HPDE6-E6E7 (cell line): Measurements from ENCODE around the gene CASP10.
"Not testable (repeated sequence)": the region's sequence is repeated elsewhere in the genome, so short reads cannot be mapped to it uniquely, and the experiment has no call there.

Source experiments
- DNase-seq: peaks from one replicate; pipeline ENCODE4 v3.0.0; 2011; ENCODE audit warnings: missing footprints; ENCODE audit errors: extremely low spot score

The CASP10 gene

GRCh38 chr2:201182650-201183364 is at the start of gene CASP10:
Gene CASP10 (plus strand): TSS chr2:201183141. CDS start chr2:201185778, 2,637 bp downstream.
- DNase-seq = peak; percentile 86

- DNase-seq = no peak
These were observed 47.6 kb upstream of the CASP10 start for GRCh38 chr2:201135386-201135785.

GRCh38 chr2:201136889-201137321 is 46.0 kb upstream of the CASP10 start:
- DNase-seq = no peak

DNA sequence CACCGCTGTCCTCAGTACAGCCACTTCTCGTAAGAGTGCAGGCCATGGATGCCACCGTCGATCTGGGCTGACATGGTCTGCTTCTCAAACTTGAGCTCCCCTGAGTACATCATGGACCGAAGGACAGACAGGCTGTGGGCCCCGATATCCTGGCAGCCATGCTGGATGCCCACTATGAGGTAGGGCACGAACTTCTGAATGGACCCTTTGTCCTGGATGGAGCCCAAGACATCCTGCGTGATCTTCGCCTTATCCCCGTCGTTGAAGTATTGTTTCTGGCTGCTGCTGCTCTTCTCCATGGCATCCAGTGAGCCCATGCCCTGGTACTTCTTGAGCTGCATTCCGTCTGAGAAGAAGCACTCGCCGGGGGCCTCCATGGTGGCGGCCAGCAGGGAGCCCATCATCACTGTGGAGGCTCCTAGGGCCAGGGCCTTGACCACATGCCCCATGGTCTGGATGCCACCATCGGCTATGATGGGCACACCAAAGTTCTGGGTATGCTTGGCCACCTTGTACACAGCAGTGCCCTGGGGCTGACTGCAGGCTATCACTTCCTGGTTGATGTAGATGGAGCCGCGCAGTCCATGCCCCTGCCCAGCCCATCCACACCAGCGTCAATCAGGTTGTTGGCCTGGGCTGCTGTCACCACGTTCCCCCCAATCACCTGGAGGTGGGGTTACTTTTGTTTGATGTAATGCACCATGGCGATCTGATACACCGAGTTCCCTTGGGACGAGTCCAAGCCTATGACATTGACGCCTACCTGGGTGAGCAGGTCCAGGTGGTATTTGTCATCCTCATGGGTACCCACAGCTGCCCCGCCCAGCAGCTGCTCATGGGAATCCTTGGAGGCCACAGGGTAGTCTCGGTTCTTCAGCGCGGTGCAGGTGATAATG is 45.2 kb upstream of the CASP10 start:
- DNase-seq = no peak

DNA sequence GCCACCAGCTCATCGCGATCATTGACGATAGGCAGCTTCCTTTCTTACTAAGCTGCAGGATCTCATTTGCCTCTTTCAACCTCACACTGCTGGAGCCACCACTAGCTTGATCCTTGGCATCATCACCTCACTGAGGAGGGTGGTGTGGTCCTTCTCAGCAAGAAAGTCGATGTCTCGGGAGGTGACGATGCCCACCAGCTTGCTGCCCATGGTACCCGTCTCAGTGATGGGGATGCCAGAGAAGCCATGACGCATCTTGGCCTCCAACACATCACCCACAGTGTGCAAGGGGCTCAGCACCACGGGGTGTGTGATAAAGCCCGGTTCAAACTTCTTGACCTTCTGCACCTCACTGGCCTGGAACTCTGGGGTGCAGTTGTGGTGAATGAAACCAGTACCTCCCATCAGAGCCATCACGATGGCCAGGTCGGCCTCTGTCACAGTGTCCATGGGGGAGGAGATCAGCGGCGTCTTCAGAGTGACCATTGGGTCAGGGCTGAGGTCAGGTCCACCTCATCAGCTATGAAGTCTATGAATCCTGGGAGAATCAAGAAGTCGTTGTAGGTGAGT is 44.5 kb upstream of the CASP10 start:
- no peak for DNase-seq

DNA sequence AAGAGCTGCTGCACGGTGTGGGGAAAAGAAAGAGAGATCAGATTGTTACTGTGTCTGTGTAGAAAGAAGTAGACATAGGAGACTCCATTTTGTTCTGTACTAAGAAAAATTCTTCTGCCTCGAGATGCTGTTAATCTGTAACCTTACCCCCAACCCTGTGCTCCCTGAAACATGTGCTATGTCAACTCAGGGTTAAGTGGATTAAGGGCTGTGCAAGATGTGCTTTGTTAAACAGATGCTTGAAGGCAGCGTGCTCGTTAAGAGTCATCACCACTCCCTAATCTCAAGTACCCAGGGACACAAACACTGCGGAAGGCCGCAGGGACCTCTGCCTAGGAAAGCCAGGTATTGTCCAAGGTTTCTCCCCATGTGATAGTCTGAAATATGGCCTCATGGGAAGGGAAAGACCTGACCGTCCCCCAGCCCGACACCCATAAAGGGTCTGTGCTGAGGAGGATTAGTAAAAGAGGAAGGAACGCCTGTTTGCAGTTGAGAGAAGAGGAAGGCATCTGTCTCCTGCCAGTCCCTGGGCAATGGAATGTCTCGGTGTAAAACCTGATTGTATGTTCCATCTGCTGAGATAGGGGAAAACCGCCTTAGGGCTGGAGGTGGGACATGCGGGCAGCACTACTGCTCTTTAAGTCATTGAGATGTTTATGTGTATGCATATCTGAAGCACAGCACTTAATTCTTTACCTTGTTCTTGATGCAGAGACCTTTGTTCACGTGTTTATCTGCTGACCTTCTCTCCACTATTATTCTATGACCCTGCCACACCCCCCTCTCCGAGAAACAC is 43.8 kb upstream of the CASP10 start:
- not testable (repeated sequence) for DNase-seq

- no peak for DNase-seq
These were observed 42.9 kb upstream of the CASP10 start for GRCh38 chr2:201139836-201140604.

DNA sequence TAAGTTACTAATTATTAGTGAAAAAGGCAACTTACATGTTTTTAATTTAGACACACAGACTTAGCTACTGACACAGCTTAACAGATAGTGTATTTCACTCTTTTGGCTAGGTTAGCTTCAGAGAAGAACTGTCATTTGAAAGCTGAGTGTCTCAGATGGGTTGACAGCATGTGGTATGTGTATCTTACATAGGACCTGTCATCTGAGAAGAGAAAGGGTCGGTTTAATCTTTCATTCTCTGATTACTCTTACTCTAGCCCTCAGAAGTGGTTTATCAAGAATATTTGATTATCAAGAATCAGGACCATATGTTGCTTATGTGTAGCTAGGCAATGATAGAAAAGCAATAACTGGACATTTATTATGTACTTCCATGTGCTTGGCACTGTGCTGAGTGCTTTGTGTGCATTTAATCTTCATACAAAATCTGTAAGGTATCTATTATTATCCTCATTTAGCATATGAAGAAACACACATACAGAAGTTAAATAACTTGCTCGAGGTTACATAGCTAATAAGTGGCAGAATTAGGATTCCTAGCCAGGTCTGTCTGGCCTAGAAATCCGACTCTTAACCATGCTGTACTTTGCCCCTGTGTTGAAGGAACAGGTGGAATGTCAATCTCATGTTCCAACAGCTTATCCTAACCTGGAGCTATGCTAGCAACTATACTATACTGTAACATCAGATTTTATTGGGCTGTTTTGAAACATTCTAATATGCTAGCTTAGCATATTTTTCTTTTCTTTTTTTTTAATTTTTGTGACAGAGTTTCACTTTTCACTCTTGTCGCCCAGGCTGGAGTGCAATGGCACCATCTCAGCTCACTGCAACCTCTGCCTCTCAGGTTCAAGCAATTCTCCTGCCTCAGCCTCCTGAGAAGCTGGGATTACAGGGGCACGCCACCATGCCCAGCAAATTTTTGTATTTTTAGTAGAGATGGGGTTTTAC is 38.6 kb upstream of the CASP10 start:
- DNase-seq = no peak

DNA sequence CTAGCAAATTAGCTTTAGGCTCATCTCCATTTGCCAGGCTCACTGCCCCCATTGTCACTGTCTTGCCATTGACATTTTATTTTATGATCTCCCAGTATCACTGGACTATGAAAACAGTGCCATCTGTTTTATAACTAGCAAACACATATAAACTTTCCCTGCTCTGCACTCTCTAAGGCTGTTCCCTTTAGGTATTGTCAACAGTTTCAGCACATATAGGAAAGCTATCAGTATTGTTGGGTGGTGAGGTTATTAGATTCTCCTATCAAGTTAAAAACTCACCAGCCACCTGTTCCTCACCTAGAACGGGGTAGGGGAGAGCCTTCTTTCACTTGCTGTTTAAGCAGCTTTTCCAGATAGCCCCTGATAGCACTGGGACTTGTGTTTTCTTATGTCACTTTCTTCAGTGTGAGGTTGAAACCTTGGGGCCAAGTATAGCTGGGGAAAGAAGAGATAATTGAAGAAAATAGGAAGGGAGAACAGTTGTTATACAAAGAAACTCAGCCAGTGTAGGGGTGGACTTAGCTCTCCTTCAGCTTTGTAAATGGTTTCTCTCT is 34.4 kb upstream of the CASP10 start:
- DNase-seq = no peak

DNA sequence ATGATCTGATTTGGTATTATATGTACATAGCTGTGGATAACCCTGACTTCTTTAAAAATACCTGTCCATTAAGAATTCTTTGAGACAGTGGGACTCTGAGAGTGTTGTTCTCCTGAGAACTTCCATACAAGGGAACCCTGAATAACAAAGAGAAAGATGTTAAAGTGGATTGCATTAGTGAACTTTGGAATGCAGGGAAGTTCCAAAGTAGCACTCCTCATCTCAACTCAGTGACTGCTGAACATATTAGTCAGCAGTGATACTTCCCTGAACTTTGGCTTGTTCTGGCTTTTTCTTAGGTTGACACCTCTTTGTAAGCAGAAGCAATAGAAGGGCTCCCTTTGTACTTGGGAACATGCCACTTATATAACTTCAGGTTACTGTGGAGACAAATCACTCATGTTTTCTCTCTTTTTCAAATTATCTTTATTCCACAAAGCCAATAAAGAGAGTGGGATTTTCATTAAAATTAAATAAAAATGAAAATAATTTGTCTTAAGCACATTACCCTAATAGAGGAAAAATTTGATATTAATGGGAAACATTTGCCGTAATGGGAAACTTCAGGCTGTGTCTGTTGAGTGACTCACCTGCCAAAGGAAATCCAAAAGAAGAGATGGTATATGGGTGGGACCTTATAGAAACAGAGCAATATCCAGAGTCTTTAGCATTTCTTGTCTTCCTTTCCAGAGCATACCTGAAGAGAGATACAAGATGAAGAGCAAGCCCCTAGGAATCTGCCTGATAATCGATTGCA is 33.7 kb upstream of the CASP10 start:
- DNase-seq = peak; percentile 78

DNA sequence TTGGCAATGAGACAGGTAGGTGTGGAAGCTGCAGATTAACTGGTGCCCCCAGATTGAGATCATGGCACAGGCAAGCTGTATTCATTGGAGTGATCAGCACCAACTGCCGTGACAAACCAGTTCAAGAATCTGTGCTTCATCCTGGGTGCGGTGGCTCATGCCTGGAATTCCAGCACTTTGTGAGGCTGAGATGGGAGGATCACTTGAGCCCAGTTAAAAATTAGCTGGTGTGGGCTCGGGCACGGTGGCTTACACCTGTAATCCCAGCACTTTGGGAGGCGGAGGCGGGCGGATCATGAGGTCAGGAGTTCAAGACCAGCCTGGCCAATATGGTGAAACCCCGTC is 33.1 kb upstream of the CASP10 start:
- DNase-seq = not testable (repeated sequence)

DNA sequence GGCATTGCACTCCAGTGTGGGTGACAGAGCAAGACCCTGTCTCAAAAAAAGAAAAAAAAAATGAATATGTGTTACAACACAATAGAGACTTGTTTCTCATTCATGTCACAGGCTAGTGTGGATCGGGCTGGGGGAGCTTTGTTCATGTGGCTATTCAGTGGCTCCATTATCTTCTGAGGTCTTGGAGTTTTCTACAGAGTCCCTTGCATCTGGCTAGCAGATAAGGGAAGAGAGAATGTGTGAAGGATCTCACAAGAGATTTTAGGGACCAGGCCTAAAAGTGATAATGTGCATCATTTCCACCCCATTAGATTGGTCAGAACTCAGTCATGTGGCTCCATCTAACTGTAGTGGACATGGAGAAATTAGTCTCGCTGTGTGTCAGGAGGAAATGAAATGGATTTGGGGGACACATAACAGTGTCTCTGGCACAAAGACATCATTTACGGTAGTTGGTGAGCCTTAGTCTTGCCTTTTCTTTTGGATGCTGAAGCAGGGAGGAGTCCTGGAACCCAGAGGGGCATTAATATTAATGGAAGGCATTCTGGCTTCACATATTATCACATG is 32.4 kb upstream of the CASP10 start:
- no peak for DNase-seq

GRCh38 chr2:201151127-201151981 is 31.6 kb upstream of the CASP10 start:
- no peak for DNase-seq

DNA sequence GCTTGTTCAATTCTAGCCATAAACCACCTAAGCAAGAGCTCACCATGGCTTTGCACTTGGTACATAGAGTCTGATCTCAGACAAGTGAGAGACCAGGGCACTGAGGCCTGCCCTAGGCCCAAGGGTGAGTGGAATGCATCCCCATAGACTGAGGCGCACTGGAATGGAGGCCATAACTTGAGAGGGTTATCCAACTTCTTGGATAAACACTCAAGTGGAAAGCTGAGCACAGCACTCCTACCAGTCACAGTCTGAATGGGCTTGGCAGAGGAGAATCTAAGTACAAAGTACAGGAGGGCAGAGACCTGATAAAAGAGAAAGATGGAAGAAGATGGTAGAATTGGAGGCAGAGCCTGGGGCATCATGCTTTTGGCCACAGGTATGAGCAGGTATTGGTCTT is 30.4 kb upstream of the CASP10 start:
- DNase-seq = no peak

- no peak for DNase-seq
These were observed 29.7 kb upstream of the CASP10 start for GRCh38 chr2:201152999-201153815.

DNA sequence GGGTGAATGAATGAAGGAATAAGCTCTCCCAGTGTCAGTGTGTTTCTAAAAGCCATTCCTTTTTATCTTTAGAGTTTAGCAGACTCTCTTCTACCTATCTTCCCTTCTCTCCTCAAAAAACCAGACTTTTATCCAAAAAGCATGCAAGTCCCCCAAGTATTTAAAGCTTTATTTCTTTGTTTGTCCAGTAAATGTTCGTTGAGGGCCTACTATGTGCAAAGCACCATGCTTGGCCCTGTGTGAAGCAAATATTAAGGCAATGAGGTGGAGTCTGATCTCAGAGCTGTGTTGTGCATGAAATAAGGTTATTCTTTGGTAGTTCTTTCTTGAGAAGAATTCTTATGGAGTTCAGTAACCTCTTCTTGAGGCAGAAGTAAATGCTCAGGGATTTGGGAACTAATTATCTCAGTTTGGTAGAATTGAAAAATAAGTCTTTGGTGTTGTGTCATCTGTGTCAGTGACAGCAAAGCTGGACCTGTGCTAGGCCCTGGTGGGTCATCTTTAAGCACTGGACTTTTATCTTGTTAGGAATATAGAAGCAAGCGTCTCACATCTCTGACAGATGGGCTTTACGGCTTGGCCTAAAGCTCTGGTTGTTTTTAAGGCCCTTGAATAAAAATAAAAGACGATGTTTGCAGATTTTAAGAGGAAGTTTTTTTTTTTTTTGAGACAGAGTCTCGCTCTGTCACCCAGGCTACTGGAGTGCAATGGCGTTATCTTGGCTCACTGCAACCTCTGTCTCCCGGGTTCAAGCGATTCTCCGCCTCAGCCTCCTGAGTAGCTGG is 28.1 kb upstream of the CASP10 start:
- no peak for DNase-seq
